Measurements from ENCODE around the gene PLEKHG5.

DNA sequence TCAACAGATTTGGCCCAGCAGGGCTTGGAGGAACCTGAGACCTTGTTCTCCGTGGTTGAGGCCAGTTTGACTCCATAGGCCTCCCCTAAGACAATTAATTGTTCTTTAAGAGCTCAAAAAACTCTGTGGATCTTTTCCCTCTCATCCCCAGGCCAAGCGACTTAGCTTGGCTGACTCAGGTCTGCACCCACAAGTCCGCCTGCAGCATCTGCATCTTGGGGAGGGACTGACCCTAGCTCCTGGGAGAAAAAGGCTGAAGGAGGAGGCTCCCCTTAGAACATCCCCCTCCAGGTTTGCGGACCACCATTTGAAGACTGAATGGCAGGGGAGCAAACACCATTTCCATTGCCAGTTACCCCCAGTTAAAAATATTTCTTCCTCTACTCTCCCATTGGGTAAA lies 70.2 kb downstream of the PLEKHG5 start:
- TF ChIP-seq EP300 (IDR thresholded peaks at IDR 0.05) (no peak), KDM1A (IDR thresholded peaks at IDR 0.05; ENCODE audit: low read depth) (no peak), ESRRA (IDR thresholded peaks at IDR 0.05; ENCODE audit: borderline replicate concordance, low read length) (no peak), NR3C1 (IDR thresholded peaks at IDR 0.05) (no peak), MAFK (IDR thresholded peaks at IDR 0.05; ENCODE audit: partially characterized antibody) (no peak)
- TF ChIP-seq, protein P1, sequence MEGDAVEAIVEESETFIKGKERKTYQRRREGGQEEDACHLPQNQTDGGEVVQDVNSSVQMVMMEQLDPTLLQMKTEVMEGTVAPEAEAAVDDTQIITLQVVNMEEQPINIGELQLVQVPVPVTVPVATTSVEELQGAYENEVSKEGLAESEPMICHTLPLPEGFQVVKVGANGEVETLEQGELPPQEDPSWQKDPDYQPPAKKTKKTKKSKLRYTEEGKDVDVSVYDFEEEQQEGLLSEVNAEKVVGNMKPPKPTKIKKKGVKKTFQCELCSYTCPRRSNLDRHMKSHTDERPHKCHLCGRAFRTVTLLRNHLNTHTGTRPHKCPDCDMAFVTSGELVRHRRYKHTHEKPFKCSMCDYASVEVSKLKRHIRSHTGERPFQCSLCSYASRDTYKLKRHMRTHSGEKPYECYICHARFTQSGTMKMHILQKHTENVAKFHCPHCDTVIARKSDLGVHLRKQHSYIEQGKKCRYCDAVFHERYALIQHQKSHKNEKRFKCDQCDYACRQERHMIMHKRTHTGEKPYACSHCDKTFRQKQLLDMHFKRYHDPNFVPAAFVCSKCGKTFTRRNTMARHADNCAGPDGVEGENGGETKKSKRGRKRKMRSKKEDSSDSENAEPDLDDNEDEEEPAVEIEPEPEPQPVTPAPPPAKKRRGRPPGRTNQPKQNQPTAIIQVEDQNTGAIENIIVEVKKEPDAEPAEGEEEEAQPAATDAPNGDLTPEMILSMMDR (IDR thresholded peaks at IDR 0.05), result no peak
